GM19452 (cell line): Measurements from ENCODE around the gene TNS3.

Source experiments
- ATAC-seq: cut with Tn5 transposase; IDR thresholded peaks from one replicate; pipeline ENCODE4 v1.9.1; 2021; ENCODE audit not compliant: unreplicated experiment

The TNS3 gene

DNA sequence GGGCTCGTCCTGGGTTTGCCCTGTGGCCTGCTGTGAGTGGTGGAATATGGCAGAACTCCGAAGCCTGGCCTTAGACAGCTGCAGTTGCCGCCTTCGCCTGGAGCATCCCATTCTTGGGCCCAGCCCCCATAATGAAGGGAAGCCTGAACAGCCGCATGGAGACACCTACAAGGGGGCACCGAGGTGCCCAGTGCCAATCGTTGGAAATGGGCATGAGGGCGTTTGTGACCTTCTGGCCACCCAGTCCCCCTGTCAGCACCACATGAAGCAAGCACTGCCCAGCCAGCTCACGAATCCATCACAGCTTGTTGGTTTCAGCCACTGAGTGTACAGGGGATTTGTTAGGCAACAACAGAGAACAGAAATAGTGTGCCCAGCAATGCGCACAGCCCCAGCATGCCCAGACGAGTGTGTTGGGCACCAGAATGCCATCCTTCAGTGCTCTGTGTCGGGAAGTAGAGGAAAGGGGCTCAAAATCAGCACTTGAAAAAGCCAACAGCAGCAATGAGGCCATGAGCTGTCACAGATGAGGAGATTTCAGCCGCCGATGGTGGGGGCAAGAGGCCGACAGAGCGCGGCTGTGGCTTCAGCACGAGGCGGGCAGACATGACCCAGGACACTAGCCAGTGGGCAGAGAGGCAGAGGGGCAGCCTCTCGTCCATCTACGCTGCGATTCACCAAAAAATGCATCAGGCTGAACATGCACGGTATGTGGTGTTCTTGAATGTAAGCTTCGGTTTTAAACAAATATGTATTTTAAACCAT is 91.2 kb downstream of the TNS3 start:
- ATAC-seq: no peak

DNA sequence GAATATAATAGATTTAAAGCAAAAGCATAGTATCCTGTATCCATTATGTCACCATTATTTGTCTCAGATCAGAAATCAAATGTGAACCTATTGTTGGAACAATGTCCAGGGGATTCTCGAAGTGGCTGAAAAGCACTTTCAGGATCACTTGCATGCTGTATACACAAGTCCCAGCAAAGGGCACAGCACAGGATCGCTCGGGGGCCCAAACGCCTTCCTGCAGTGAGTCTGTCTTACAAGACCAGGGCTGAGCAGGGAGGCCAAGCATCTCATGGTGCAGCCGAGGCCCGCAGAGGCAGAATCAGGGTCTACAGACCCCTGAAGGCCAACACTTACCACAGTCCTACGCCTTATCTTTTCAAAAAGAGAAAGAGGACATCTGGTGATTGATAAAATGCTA is 92.3 kb downstream of the TNS3 start:
- ATAC-seq: no peak

GRCh38 chr7:47488969-47489342 is 93.0 kb downstream of the TNS3 start:
- ATAC-seq: no peak

DNA sequence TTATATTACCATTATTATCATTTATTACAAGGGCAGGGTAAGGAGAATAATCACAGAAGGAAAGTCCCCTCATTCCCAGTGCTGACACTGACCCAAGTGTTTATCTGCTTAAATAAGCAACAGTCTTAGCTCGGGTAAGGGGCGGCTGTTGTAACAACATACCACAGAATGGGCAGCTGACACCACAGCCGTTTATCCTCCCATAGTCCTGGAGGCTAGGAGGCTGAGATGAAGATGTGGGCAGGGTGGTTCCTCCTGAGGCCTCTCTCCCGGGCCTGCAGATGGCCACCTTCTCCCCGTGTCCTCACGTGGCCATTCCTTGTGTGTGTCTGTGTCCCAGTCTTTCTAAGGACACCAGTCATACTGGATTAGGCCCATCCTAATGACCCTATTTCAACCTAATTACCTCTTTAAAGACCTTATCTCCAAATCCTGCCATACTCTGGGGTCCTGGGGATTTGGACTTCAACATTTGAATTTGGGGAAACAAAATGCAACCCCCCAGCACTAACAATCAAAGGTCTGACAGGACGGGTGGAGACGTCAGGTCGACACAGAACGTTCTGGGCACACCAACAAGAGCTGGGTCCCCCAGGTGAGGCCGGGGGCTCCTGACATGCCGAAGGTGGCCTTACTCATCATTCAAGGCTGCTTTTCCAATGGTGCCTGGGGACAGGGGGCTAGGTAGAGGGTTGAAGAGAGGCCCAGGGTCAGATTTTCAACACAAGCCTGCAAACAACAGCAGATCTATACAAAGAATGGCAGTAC is 93.5 kb downstream of the TNS3 start:
- ATAC-seq: no peak

DNA sequence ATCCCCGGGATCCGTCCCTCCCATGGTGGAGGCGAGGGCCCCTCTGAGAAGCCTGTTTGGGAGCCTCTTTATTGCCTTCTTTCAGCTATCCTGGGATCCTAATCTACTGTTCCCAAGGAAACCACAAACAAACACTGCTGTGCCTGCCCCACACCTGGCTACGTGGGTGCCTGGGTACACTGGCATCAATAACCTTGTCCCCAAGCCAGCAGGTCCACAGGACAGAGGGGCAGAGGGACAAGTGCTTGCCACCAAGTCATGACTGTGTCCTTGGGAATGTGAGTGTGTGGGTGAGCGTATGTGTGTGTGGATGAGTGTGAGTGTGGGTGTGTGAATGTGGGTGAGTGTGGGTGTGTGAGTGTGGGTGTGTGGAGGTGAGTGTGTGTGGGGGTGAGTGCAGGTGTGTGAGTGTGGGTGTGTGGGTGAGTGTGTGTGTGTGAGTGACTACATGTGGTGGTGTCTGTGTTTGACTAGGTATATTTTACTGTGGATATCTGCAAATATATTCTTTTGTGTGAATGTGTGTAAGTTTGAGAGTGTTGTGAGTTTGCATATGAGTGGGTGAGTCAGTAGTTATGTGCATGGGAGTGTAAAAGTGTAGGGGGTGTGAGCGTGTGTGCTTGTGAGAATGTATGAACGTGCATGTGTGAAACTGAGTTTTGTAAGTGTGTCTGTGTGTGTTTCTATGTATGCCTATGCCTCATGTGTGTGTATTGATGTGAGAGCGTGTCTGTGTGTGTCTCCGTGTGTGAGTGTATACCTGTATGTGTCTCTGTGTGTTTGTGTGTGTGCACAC is 96.1 kb downstream of the TNS3 start:
- no peak for ATAC-seq

DNA sequence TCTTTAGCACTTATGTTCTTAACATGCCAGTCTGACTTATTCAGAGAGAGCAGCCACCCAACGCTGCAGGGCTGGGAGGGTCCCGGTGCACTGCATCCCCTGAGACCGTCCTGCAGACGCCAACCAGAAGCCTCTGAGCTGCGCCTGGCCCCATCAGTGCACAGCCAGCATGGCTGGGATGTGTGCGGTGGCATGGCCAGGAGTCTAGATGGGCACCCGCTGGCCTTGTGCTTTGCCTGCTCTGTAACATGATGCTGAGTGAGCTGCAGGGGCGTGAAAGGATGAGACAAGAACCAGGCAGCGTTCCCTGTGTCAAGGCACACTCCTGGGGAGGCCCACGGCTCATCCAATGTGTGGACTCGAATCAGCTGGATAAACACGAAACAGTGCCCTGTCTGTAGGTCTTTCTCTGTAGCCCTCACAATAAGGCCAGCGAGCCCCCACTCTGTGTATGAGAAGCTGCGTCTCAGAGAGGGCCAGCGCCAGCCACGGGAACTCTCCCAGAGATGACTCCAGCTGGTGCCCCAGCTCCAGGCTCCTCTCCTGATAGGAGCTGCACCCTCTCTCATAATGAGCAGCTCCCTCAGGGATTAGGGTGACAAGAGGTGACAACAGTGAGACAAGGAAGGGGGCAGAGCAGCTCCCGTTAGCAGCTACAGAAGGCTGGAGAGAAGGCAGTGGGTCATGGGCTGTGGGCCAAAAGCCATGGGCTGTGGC is 96.8 kb downstream of the TNS3 start:
- ATAC-seq: no peak

GRCh38 chr7:47484457-47484856 is 97.5 kb downstream of the TNS3 start:
- no peak for ATAC-seq

DNA sequence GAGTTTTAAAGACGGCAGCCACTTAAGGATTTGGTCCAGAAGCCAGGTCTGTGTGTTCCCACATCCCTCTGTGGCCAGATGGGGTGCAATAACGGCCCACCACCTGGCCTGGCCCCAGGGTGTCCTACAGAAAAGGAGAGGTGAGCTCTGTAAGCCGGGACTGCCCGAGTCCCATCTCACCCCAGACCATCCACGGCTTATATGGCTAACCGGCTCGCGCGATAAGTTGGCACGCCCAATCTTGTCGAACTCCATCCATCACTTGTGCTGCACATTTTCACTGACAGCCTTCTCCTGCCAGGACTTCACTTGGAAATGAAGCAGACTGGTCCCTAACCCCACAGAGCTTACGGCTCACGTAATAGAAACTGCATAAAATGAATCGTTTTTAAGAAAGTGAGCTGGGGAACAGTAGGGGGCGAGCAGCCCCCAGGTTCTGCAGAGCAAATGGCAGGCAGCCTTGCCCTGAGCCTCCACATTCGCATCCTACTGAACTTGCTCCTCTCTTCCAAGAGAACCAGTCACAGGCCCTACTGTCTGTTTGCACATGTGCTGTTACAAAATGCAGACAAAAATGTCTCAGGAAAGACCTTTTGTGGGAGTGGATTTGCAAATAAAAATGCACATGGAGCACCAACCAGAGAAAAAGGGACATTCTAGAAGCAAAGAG is 98.2 kb downstream of the TNS3 start:
- ATAC-seq: no peak

GRCh38 chr7:47482013-47482875 is 99.7 kb downstream of the TNS3 start:
- no peak for ATAC-seq

- ATAC-seq: no peak
Observed at GRCh38 chr7:47481541-47482012, 100.3 kb downstream of the TNS3 start.

GRCh38 chr7:47480576-47481538 is 101.1 kb downstream of the TNS3 start:
- no peak for ATAC-seq

GRCh38 chr7:47479821-47480575 is 101.9 kb downstream of the TNS3 start:
- ATAC-seq: no peak

DNA sequence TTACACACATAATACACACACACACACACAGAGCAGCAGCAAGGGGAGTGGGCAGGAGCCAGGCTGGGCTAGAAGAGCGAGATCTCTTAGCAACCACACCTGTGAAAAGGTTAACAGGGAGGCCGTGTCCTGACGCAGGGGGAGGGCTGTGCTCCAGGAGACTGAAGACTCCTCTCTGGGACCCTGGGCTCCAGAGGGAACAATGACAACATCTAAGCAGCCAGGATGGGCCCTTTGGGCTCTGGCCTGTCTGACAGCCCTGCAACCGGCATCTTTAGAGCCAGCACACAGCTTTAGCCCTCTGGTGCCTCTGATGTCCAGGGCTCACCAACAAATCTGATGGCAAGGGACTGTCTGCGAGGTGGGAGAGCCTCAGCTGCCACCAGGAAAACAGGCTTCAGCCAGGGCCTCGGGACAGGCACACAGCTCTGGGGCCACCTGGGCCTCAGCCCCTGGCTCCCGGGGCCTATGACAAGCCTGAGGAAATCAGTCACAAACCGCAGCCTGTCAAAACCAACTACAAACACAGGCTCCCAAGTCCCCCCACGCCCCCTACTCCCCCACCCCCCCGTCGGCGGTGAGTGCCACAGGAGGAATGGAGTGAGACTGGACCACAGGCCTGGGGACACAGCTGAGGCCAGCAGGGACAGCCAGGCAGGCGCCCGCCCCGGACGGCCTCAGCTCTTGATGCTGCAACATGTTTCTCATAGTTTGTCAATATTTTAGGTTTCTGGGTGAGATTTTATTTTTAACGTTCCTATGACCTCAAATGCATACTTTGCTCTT is 102.8 kb downstream of the TNS3 start:
- no peak for ATAC-seq

DNA sequence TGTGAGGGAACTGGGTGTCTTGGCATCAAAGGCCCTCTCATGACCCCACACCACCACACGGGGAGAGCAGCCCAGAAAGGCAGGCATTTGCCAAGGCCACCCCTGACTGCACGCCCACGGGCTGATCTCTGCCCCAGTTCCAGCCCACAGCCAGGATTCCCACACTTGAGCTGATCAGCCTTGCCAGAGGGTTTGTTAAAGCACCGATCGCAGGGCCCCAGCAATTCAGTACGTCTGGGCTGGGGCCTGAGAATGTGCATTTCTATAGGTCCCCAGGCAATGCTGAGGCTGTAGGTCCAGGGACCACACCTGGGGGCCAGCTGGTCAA is 103.9 kb downstream of the TNS3 start:
- no peak for ATAC-seq

DNA sequence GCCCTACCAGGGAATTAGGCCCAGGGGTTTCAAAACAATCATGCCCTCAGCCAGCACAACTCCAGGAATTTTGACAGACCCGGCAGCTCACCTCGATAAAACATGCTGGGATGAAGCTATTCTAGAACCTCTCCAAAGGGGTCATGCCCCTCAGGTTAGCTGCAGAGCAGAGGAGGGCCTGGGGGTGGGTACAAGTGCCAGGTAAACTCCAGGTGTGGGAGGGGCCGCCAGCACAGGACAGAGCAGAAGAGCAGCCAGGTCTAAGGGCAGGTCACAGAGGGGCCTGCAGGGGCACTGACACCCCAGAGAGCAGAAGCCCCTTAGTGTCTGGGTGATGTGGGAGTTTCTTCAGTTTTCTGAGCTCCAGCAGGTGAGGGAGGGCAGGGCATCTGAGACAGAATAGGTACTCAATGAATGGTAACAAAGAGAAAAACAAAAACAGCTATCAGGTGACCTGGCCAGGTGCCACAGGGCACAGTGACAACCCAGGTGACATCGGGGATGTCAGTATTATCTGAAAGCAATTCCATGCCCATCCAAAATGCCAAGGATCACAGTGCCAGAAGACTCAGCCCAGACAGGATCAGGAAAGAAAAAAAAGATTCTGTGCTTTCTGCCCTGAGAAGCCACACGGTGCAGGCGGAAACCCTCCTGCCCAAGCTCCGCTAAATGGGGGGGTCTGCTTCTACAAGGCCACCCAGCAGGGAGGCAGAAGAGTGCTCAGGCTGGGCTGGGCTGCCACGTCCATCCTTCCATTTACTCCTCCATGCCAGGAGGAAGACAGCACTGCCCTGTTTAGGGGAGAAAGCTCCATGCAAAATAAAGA is 104.5 kb downstream of the TNS3 start:
- ATAC-seq: no peak

- no peak for ATAC-seq
Observed at GRCh38 chr7:47475880-47476227, 106.1 kb downstream of the TNS3 start.
